H1 (cell line): ENCODE results near the gene TSPAN2. TPM values are rescaled to one million over a fixed set of nuclear protein-coding genes. Genes with fewer than 3 reads are reported as not detected.

ENCODE experiments used
- CHD7 ChIP-seq: fragments of 300-600 bp; sonication (generic); IDR thresholded peaks from 2 replicates; pipeline ENCODE4 v1.7.1; 2012; ENCODE audit warnings: low read length, moderate library complexity, mild to moderate bottlenecking, inconsistent platforms; ENCODE audit not compliant: insufficient replicate concordance
- FOSL1 ChIP-seq: IDR thresholded peaks from 2 replicates; pipeline ENCODE4 v1.6.1; 2011; ENCODE audit warnings: mild to moderate bottlenecking, low read depth, low read length, moderate library complexity; ENCODE audit not compliant: insufficient read depth
- HDAC6 ChIP-seq: IDR thresholded peaks from one replicate; pipeline ENCODE4 v1.7.1; 2012; ENCODE audit warnings: low read depth, mild to moderate bottlenecking, inconsistent platforms, low read length, moderate library complexity
- JUN ChIP-seq: IDR thresholded peaks from 2 replicates; pipeline ENCODE4 v1.6.1; 2011; ENCODE audit warnings: low read depth, mild to moderate bottlenecking, improper control_type of control experiment, low read length
- KDM4A ChIP-seq: IDR thresholded peaks from one replicate; pipeline ENCODE4 v1.7.1; 2012; ENCODE audit warnings: low read depth, mild to moderate bottlenecking, moderate library complexity, low read length, inconsistent platforms; ENCODE audit not compliant: severe bottlenecking
- RXRA ChIP-seq: IDR thresholded peaks from 2 replicates; pipeline ENCODE4 v1.6.1; 2011; ENCODE audit warnings: low read depth, mild to moderate bottlenecking, low read length, moderate library complexity; ENCODE audit not compliant: insufficient read depth
- polyA plus RNA-seq, 7 experiments: library from polyadenylated mRNA; depleted of rRNA in 3 of 7; stranded (reverse) in 5 of 7; unstranded in 2 of 7; fragments of >200 nt in 5 of 7; fragments of 200-250 nt in 2 of 7; gene quantifications; 1 replicate in 5 of 7; 2 replicates in 1 of 7; 4 replicates in 1 of 7; pipeline versions ENCODE4 v1.2.1 to v1.2.3, GENCODE V29; 2011 to 2013; ENCODE audit warnings: missing spikeins in 2 of 7, mixed read lengths in 2 of 7
- total RNA-seq: library from RNA; stranded (reverse); fragmentation: NEBNext Ultra II Directional; extraction: Animal tissue kit (Norgen Biotek cat#: 25700); gene quantifications from 2 replicates; pipeline ENCODE4 v1.2.1, GENCODE V29; 2021

TSPAN2 gene
- total and polyA plus RNA-seq, 2 of the 8 experiments (the other 6 are each of a cell fraction or from before 2014, with no cell fraction given): 7.4 to 14.2 TPM

GRCh38 chr1:115120296-115120695 lies 31.0 kb upstream of the TSPAN2 start (continued):
- TF ChIP-seq CHD7 (no peak), JUN (no peak), RXRA (no peak), FOSL1 (no peak), HDAC6 (no peak), KDM4A (no peak)
